ENCODE results near the gene LPP.
A peak's percentile ranks its signal among the peaks of the same experiment; 100 is the strongest.

Gene LPP

DNA sequence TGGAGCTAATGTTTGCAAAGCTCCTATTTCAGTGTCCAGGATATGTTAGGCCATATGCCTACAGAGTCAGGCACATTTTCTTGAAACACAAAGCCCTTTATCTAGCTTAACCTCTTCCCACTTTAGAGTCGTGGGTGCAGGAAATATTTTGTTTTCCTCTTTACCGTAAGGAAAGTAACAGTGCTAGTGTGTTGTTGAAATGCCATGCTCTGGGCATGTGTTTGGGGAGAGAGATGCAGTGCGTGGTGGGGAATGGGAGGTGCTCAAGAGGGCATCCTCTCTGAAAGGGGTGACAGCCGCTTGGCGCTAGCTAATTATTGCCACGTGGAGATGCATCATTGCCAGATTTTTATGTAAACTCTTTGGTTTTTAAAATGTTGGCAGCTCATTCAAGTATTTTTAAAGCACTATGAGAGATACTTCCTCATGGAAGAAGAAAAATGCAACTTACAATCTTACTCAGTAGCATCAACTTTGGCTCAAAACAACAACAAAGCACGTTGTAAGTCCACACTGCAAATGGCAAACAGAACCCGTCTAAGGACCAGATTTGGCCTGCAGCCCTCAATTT lies 152.6 kb downstream of the LPP start:
- DNase-seq, result no peak

DNA sequence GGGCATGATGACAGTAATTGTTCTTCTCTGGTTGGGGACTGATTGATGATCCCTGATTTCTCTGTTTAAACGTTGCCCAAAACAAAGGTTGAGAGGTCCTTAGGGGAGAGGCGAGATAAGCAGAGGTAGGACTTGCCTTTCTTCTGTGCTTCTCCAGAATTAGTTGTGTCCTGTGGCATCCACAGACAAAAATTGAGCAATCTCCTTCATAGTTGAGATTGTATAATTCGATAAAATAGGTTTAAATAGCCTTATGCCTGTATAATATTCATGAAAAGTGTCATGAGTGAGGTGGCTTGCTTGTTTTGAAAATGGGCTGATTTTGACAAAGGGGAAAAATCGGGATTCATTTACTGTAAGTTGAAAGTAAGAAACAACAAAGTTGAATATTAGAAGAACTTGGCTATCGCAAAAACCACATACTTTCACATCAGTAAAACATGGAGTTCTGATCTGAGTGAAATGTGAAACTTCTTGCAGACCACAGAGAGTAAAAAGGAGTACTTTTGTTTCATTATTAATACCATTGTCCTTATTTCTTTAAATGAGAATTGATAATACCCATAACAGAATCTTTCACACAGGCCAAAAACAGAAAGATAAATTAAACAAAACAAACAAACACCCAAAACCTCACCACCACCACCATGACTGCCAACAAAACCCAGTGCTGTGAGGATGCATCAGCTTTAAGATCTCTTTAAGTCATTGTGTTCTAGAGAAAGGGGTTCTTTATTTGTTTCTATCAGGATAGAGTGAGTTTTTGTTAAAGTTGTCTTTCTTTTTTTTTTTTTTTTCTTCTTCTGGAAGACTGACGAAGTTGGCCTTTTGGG lies 155.7 kb downstream of the LPP start:
- DNase-seq, result no peak

DNA sequence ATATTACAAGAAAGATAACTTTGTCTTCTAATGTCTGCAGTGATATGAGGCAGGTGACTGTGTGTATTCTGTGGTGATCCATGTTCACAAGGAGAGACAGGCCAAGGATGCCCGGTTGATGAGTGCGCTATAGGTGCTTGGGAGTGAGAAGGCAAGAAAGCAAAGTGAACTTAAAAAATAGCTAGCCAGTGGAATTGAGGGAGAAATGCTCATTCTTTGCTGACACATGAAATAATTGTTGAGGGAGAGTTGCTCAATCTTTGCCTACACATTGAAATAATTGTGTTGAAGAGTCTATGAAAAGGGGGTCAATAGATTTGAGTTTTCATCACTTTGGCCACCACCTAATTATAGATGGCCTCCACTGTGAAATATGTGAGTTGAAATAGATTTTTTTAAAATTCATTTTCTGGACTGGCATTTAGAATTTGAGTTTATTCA lies 156.3 kb downstream of the LPP start:
- DNase-seq, result no peak

DNA sequence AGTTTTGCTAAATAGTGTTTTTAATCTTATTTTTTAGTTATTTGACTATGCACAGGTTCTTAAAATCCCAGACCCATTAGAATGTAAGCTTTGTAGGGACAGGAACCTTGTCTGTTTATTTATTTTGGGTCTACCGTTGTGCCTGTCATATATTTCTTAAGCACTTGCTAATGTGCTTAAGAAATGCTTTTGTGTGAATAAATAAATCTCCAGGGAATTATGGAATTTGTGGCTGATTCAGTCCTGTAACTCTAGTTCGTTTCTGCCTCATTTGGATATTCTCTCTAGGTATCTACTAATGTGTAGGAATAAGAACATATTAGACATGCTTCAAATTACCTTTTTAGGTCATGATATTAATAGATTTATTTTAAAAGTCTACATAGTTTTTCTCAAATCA lies 161.6 kb downstream of the LPP start:
- DNase-seq, result no peak

DNA sequence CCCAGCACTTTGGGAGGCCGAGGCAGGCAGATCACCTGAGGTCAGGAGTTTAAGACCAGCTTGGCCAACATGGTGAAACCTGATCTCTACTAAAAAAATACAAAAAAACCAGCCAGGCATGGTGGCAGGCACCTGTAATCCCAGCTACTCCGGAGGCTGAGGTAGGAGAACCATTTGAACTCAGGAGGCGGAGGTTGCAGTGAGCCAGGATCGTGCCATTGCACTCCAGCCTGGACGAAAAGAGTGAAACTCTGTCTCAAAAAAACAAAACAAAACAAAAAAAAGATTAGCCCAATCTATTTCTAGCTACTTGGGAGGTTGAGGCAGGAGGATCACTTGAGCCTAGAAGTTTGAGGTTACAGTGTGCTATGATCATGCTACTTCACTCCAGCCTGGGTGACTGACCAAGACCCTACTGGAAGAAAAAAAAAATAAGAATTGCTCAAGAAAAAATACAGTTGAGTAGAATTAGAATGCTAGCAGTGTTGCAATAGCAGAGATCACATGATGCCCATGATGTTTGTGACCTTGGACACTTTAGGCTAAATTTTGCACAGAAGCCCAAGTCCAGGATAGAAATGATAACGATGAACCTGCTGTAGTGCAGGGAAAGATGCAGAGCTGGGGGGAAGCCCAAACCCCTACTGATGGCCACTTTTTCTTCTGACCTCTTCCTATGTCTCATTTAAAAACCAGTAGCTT lies 162.2 kb downstream of the LPP start:
- DNase-seq, result no peak

DNA sequence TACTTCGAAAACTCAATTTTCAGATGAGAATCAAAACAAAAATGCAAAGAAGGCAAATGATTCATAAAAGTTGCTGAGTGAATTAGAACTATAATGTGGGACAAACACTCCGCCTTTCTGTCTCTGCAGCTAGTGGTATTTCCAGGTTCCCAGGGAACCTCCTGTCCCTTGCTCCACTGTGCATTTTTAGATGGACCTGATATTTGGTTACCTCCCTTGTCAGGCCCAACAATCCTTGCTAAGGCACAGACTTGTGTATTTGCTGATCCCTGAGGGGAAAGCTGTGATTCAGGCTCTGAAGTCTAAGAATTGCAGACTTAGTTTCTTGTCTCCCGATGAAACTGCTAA lies 162.7 kb downstream of the LPP start:
- no peak for DNase-seq

DNA sequence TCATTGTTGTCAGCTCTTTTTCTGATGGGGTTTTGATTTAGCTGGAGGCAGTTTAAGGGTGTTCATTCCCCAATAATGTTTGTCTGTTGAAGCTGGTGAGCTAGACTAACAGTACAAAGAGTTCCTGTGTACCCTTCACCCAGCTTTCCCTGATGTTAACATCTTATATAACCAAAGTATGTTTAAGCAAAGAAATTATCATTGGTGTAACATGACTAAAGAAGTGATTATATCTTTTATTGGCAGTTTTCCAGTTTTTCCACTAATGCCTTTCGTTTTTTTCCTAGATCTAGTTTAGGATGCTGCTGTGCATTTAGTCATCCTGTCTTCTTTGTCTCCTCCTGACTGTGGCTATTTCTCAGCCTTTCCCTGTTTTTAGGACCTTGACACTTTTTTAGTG lies 165.6 kb downstream of the LPP start:
- no peak for DNase-seq

DNA sequence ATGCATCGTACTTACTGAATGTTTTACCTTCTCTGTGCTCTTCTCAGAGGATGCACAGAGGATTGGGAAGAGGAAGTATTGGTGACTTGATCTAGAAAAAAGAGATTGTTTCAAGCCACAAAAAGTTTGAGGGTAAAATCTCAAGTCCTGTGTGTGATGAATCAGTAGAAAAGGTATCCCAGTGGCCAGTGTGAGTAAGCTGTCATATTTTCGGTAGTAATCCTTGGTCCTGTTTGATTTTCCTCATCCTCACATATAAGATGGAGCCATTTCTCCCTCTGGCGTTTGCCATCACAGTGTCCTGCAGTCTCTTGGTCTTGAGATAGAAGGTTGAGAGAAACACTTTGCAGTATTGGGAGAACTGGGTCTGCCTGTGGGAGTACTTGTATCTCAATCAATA lies 166.8 kb downstream of the LPP start:
- no peak for DNase-seq

DNA sequence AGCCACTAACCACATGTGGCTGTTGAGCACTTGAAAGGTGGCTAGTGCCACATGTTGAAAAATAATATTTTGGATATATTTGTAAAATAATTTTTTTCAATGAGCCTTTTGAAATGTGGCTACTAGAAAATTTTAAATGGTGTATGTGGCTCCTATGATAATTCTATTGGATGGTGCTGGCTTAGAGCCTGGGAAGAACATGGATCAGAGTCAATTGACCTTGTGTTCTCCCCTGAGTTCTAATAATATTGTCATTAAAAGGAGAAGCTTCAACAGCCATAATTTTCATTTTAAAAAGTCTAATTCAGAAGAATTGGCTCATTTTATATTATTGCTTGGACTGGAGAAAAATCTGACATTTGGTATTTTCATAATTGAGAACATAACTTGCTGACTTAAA lies 167.3 kb downstream of the LPP start:
- no peak for DNase-seq

DNA sequence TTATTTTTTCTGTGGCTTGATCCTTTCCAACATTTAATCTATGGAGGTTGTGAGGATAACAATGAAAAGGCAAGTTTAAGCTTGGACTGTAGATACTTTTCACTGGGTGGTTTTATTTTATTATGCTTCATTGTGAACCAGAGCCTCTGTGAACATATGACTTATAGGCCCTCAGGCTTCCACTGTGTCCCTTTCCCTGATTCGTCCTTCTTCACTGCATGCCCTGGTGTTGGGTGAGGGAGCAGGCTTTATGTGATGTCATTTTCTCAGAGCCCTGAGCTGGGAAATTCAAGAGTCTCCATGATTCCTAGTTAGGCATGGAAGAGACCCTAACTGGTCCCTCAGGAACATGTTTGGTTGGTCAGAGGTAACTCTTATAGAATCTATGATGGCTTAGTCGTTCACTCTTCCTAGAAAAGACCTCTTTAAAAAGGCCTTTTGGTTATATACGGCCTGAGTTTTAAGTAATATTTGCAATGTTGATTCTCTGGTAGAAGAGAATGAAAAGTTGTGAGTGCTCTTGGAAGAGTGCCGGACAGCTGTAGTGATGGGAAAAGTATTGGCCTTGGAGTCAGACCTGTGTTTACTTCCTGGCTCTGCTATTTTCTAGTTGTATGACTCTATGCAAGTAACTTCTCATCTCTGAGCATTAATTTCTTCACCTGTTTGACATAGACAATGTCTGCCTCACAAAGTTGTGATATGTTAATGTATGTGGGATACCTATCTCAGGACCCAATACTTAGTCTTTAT lies 168.4 kb downstream of the LPP start:
- DNase-seq, result no peak

DNA sequence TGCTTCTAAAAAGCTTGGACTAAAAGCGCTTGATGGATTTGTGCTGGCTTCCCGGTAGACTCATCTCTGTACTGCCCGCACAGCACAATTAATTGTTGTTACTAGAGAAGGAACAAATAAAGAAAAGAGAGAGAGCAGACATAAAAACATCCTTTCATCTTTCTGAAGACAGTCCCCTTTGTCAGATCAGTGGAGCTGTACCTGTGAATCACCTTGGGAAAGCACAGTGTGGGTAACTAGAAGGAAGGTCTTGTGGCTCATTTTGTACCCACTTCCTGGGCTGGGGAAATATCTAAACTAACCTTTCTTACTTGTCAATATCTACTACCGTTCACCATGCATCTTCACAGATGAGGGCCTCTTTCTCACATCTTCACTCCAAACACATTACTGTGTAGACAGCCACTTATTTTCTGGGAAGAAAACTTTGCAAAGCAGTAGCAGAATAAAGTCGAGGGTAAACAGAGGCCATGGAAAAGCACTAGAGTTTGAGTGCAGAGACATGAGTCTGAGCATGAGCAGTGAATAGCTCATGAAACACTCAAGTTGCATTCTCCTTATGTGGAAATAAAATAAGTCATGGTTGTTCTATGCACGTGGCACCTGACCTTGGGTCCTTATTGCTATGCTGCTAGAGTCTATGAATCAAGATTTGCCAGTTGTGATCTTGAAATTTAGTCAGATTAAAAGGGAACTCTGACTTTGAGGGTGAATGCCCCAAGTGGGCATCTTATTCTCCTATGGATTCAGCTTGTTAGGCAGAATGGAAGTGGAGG lies 169.3 kb downstream of the LPP start:
- DNase-seq, result peak; percentile 60

DNA sequence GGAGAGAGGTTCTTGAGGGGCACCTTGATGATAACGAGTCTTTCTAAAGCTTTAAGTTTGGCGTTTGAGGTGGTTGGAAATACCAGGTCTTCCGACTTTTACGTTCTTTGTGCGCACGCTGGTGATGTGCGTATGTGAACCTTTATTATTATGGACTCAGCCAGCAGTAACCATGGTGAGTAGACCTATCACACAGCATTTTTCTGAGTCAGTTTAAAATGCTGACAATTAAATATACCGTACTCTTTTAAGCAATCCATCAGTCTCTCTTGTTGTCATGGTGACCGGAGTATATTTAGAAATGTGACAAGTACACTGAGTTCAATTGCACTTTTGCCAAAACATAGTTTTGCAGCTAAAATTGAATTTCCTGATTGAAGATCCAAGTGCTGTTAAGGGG lies 172.2 kb downstream of the LPP start:
- no peak for DNase-seq

DNA sequence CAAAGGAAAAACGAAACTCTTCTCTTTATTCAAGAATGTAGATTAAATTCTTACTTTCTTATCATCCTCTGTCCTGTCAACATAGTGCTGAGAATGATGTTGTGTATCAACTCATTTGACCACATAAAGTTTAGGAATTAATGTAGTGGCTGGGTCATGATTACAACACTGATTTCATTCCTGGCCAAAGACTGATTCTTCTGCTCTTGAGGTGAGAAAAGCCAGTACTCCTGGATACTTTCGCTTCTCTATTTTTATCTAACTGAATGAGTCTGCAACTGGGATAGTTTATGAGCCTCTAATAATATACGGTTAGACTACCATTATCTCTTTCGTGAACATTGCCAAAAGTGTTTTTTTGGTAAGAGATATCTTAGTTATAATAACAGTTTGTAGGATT lies 173.0 kb downstream of the LPP start:
- no peak for DNase-seq

DNA sequence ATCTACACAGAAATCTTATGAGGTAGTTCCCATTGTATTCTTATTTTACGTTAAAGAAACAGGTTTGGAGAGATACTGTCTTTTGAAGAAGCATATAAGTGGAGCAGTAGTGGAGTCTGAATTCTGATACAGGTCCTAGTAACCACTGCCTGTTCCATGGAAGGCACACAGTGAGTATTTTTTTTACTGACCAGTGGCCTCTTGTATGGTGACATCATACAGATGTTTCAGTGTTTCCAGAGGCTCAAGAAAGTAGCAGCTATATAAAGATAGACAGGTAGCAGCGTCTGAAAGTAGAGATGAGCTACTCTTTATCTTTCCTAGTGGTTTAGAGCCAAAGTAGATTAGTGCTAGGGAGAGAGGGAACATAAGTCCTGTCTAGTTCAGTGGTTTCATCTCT lies 173.5 kb downstream of the LPP start:
- DNase-seq, result no peak

DNA sequence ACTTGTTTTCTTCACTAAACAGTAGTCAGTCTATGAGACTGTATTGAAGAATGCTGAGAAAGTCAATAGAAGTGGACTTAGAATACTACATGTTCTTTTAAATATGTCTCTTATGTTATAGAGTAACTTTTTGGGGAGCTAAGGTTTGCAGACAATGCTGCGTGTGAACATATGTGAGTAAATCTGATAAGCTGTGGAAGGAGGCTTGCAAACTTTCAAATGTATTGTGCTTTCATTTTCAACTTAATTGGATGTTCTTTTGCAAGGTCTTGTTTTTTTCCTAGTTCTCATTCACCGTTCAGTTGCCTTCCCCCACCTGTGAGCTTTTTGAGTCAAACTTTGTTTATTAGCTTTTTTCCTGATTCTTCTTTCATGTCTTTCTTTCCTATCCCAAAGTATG lies 176.2 kb downstream of the LPP start:
- DNase-seq, result no peak

DNA sequence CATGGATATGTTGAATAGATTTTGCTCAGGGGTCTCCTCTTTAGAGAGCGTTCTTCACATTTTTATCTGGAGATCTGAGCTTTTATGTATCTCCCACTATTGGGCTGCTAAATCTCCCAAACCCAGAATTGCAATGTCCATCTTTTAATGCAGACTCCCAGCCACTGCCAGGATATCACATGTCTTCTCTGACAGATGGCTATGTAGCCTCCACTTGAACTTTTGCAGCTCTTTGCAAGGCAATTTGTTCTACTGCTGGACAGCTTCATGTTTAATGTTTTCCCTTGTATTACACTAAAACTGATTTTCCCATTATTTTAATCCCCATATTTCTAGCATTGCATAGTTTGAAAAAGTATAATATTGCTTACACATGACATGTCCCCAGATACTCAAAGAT lies 177.2 kb downstream of the LPP start:
- no peak for DNase-seq

DNA sequence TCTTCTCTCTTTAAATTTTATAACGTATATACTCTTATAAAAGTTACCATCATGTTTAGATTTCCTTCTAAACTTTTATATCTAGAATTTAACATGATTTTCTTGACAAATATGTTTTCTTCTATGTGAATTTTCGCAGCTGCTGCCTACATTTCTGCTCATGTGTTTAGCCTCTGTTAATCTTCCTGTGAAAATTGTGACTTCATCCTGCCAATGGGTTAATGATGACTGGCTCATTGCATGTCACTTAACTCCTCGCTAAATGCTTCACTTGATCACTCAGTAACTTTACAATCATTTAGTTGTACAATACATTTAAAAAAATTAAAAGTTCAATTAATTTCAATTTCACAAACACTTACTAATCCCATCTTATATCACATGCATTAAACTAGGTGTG lies 178.1 kb downstream of the LPP start:
- no peak for DNase-seq

DNA sequence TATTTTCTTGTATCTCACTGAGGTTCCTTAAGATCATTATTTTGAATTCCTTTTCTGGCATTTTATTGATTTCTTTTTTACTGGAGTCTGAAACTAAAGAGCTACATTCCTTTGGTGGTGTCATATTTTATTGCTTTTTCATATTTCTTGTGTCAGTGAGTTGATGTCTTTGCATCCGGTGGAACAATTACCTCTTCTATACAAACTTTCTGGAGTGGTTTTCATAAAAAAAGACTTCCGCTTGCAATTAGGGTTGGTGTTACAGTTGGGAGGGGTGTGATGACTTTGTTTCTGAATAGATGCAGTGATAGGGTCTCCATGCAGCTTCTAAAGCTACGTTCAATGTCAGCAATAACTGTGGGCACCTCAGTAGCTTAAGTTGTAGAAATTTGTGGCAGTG lies 181.7 kb downstream of the LPP start:
- DNase-seq, result no peak

DNA sequence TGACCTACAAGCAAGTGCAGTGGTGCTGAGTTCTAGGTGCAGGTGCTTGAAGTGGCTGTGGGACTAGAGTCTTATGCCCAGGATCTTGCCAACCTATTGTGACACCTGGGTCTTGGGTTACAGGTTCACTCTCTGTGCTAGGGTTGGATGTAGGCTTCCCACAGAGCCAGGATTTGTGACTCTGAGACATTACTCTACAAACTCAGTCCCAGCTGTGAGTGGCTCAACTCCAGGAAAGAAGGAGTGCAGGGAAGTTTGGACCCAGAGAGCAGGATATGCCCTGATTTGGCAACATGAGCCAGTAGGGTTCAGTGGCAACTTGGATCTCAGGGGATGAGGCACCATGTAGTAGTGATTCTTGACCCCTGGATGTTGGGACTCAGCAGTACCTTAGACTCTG lies 182.2 kb downstream of the LPP start:
- DNase-seq, result no peak

DNA sequence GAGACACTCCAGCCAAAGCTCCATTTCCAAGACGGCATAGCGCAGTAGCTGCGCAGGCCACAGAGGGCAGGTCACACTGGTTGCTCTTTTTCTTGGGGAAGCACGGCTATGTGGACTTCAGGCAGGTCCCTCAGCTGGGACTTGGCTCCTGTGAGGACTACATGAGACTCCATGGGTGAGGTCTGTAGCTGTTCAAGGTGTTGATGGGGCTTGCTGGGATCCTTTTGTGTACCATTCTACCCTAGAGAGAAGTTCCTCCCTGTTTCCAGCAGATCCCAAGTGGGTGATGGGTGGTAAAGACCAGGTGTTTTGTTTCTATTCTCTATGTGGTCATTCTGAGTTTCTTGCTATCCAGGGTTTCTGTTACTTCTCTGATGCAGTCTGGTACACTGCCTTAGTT lies 183.3 kb downstream of the LPP start:
- DNase-seq, result no peak

DNA sequence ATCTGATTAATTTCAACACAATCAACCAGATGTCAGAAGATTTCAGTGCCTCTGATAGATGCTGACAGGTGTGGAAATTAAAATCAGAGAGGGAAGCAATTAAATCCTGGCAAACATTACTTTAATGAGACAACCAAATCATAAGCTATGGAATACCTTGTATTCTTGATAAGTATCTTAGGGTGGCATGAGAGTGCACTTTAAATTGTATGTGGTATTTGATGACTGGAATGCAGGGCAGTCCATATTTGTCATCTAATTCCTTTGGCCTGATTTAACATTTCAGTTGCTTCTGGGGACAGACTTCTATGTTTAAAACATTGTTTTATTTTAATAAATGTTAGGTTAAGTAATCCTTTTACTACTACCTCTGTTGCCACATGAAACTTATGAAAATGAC lies 184.1 kb downstream of the LPP start:
- no peak for DNase-seq

DNA sequence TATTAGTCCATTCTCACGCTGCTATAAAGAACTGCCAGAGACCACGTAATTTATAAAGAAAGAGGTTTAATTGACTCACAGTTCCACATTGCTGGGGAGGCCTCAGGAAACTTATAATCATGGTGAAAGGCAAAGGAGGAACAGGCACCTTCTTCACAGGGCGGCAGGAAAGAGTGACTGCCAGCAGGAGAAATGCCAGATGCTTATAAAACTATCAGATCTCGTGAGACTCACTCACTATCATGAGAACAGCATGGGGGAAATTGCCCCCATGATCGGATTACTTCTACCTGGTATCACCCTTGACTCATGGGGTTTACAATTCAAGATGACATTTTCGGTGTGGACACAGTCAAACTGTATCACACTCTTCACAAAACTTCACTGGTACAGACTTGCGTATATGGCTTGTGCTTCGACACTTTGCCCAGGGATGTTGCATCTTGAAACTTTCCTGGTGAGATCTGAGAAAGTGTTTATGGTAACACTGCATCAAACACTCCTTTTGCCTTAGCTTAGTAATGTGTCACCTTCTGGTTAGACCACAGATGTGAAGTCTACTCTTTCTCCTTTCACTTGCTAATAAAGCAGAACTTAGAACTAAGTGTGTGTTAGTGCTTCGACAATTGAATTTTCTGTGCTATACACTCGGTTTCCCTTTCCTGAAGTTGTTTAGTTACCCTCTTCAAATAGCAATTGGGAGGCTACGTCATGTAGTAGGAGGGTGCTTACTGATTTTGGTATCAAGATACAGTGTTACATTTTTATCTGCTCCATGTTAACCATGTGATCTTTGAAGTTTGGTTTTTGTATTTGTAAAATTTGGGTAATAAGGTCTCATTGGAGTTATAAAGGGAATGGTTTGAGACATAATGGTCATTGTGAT lies 185.7 kb downstream of the LPP start:
- DNase-seq, result no peak
